Epithelial cell of esophagus (primary cell): ENCODE results near the gene IREB2.
"Not testable (repeated sequence)": the region's sequence is repeated elsewhere in the genome, so short reads cannot be mapped to it uniquely, and the experiment has no call there.

Experiments used
- DNase-seq: peaks from one replicate; pipeline ENCODE4 v3.0.0; 2010; ENCODE audit warnings: low read depth
- H3K4me3 ChIP-seq: 2 replicates; pipeline ENCODE4 v1.5.1; 2011; ENCODE audit warnings: mild to moderate bottlenecking, low read length, control low read depth
- CTCF ChIP-seq: IDR thresholded peaks from 2 replicates; pipeline ENCODE4 v1.5.1; 2011; ENCODE audit warnings: low read depth, mild to moderate bottlenecking, low read length, control low read depth, inconsistent platforms; ENCODE audit not compliant: insufficient read depth; ENCODE audit errors: missing control alignments

The IREB2 gene

GRCh38 chr15:78524230-78524629 lies 86.2 kb downstream of the IREB2 start:
- no peak overlapping the region for H3K4me3 ChIP-seq
- no peak for TF ChIP-seq CTCF

GRCh38 chr15:78527325-78527724 lies 89.3 kb downstream of the IREB2 start:
- no peak for TF ChIP-seq CTCF
- no peak overlapping the region for H3K4me3 ChIP-seq
- no peak for DNase-seq

More at GRCh38 chr15:78524230-78524629, 86.2 kb downstream of the IREB2 start:
- no peak for DNase-seq

GRCh38 chr15:78533331-78533730 lies 95.3 kb downstream of the IREB2 start:
- no peak overlapping the region for H3K4me3 ChIP-seq
- no peak for DNase-seq
- no peak for TF ChIP-seq CTCF

- no peak overlapping the region for H3K4me3 ChIP-seq
- TF ChIP-seq CTCF = no peak
- DNase-seq = peak; percentile 6
These were observed 98.1 kb downstream of the IREB2 start for GRCh38 chr15:78536134-78536533.

- H3K4me3 ChIP-seq = no peak overlapping the region
- no peak for DNase-seq
- no peak for TF ChIP-seq CTCF
These were observed 99.4 kb downstream of the IREB2 start for GRCh38 chr15:78537266-78537905.

- no peak overlapping the region for H3K4me3 ChIP-seq
- TF ChIP-seq CTCF = no peak
- no peak for DNase-seq
These were observed 100.3 kb downstream of the IREB2 start for GRCh38 chr15:78538358-78538757.

GRCh38 chr15:78539464-78540140 lies 101.6 kb downstream of the IREB2 start:
- H3K4me3 ChIP-seq = peak overlapping the region; percentile 95
- DNase-seq = not testable (repeated sequence)
